ENCODE results near the gene MSTN.

The MSTN gene

DNA sequence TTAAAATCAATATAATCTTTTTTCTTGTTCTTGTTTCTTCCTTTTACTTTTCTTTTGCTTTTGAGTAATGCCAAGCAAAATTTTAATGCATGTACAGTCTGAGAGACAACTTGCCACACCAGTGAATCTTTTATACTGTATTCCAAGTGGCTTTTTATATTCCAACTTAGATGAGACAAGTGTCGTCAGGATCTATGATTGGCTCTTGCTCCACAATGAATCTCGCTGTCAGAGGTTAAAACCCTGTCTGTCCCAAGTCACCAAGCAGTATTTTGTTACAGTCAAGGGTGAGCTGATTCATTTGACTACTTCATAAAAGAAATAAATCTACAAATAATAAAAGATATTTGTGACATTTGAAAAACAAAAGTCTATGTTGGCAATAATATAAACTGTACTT lies at the start of gene MSTN:
Gene MSTN, minus strand, starts transcription at position 129 of the 400 bp plus-strand sequence. CDS start 133 bp downstream, outside the sequence.
- TF ChIP-seq GATA3 (IDR thresholded peaks at IDR 0.05; ENCODE audit: low read depth, low read length) (no peak), GATA2 (IDR thresholded peaks at IDR 0.05; ENCODE audit: low read depth, low read length) (no peak)

GRCh38 chr2:190111166-190111565 lies 48.6 kb upstream of the MSTN start:
- TF ChIP-seq GATA2 (IDR thresholded peaks at IDR 0.05; ENCODE audit: low read depth, low read length) (no peak), GATA3 (IDR thresholded peaks at IDR 0.05; ENCODE audit: low read depth, low read length) (no peak)

GRCh38 chr2:190110699-190111098 lies 48.2 kb upstream of the MSTN start:
- no peak for TF ChIP-seq GATA2 (IDR thresholded peaks at IDR 0.05; ENCODE audit: low read depth, low read length)
- no peak for TF ChIP-seq GATA3 (IDR thresholded peaks at IDR 0.05; ENCODE audit: low read depth, low read length)

GRCh38 chr2:190110131-190110530 lies 47.6 kb upstream of the MSTN start:
- TF ChIP-seq GATA3 (IDR thresholded peaks at IDR 0.05; ENCODE audit: low read depth, low read length) (no peak), GATA2 (IDR thresholded peaks at IDR 0.05; ENCODE audit: low read depth, low read length) (no peak)

GRCh38 chr2:190107409-190107808 lies 44.9 kb upstream of the MSTN start:
- TF ChIP-seq GATA2 (IDR thresholded peaks at IDR 0.05; ENCODE audit: low read depth, low read length) (no peak), GATA3 (IDR thresholded peaks at IDR 0.05; ENCODE audit: low read depth, low read length) (no peak)

GRCh38 chr2:190106783-190107182 lies 44.3 kb upstream of the MSTN start:
- no peak for TF ChIP-seq GATA3 (IDR thresholded peaks at IDR 0.05; ENCODE audit: low read depth, low read length)
- no peak for TF ChIP-seq GATA2 (IDR thresholded peaks at IDR 0.05; ENCODE audit: low read depth, low read length)

DNA sequence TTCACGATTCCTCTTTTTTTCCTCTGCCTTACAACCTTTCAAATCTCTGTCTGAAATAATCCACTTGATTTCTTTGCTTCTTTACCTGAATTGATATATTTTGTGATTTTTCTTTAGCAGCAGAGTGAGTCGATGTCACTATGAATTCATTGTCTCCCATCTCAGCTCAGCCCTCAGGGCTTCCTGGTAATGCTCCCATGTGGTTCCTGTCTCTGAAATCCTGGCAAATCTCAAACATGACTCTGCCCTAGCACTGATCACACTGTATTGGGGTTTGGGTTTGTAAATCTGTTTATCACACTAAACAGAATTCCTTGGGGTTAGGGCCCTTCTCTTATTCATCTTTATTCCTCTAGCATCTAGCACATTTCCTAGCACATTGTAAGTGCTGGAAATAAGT lies 43.0 kb upstream of the MSTN start:
- TF ChIP-seq GATA3 (IDR thresholded peaks at IDR 0.05; ENCODE audit: low read depth, low read length) (no peak), GATA2 (IDR thresholded peaks at IDR 0.05; ENCODE audit: low read depth, low read length) (peak; percentile 38; the same call in 1 of the 2 replicates)

- TF ChIP-seq GATA2 (IDR thresholded peaks at IDR 0.05; ENCODE audit: low read depth, low read length), result no peak
- no peak for TF ChIP-seq GATA3 (IDR thresholded peaks at IDR 0.05; ENCODE audit: low read depth, low read length)
These were observed 40.6 kb upstream of the MSTN start for GRCh38 chr2:190103144-190103543.

- TF ChIP-seq GATA2 (IDR thresholded peaks at IDR 0.05; ENCODE audit: low read depth, low read length) (no peak), GATA3 (IDR thresholded peaks at IDR 0.05; ENCODE audit: low read depth, low read length) (no peak)
These were observed 37.6 kb upstream of the MSTN start for GRCh38 chr2:190099890-190100697.

DNA sequence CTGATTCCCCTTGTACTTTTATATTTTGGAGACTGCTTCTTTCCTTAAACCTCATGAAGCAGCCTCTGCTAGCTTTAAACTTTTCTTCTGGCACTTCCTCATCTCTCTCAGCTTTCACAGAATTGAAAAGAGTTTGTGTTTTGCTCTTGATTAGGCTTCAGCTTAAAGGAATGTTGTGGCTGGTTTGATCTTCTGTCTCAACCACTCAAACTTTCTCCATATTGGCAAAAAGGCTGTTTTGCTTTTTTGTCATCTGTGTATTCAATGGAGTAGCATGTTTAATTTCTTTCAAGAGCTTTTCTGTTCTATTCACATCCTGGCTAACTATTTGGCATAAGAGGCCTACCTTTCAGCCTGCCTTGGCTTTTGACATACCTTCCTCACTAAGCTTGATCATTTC lies 36.3 kb upstream of the MSTN start:
- TF ChIP-seq GATA3 (IDR thresholded peaks at IDR 0.05; ENCODE audit: low read depth, low read length) (no peak), GATA2 (IDR thresholded peaks at IDR 0.05; ENCODE audit: low read depth, low read length) (no peak)

GRCh38 chr2:190097115-190097514 lies 34.6 kb upstream of the MSTN start:
- TF ChIP-seq GATA3 (IDR thresholded peaks at IDR 0.05; ENCODE audit: low read depth, low read length) (no peak), GATA2 (IDR thresholded peaks at IDR 0.05; ENCODE audit: low read depth, low read length) (no peak)

DNA sequence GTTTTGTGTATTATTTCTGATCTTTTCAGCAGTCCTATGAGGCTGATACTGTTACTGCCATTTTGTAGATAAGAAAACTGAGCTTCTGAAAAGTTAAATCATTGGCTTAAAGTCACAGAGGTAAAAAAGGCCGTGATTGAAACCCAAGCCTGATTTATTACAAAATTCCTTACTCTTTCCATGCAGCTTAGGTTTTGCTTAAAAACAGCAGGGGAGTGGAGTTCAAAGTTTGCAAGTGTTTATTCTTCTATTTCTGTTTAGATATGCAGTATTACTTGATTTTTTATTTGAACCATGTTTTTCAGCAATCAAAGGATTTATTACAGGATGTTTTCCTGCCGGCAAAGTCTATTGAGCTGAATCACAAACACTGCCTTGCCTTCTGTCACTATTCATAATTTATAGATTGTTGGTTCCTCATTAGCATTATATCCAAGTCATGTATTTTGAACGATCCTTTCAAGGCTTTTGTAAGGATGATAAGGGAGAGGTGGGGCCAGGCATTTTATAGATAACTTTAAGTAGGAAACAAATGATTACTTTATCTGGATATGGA lies 31.9 kb upstream of the MSTN start:
- no peak for TF ChIP-seq GATA2 (IDR thresholded peaks at IDR 0.05; ENCODE audit: low read depth, low read length)
- TF ChIP-seq GATA3 (IDR thresholded peaks at IDR 0.05; ENCODE audit: low read depth, low read length), result no peak

- TF ChIP-seq GATA3 (IDR thresholded peaks at IDR 0.05; ENCODE audit: low read depth, low read length) (no peak), GATA2 (IDR thresholded peaks at IDR 0.05; ENCODE audit: low read depth, low read length) (no peak)
These were observed 31.3 kb upstream of the MSTN start for GRCh38 chr2:190093793-190094192.

- no peak for TF ChIP-seq GATA3 (IDR thresholded peaks at IDR 0.05; ENCODE audit: low read depth, low read length)
- no peak for TF ChIP-seq GATA2 (IDR thresholded peaks at IDR 0.05; ENCODE audit: low read depth, low read length)
These were observed 27.6 kb upstream of the MSTN start for GRCh38 chr2:190090148-190090547.

- TF ChIP-seq GATA3 (IDR thresholded peaks at IDR 0.05; ENCODE audit: low read depth, low read length), result no peak
- no peak for TF ChIP-seq GATA2 (IDR thresholded peaks at IDR 0.05; ENCODE audit: low read depth, low read length)
These were observed 26.4 kb upstream of the MSTN start for GRCh38 chr2:190088917-190089316.
